HepG2 (cell line): ENCODE data around the gene LITAFD. TPM values are rescaled to one million over a fixed set of nuclear protein-coding genes. Genes with fewer than 3 reads are reported as not detected.

Source experiments
- AKNA ChIP-seq: sonication (generic); formaldehyde crosslinking; IDR thresholded peaks from 2 replicates; pipeline ENCODE4 v1.4.0; 2020; ENCODE audit warnings: missing genetic modification reagents, borderline replicate concordance
- BRD4 ChIP-seq: sonication (generic); formaldehyde crosslinking; IDR thresholded peaks from 2 replicates; pipeline ENCODE4 v1.4.0; 2020; ENCODE audit warnings: missing genetic modification reagents
- ETV5 ChIP-seq: IDR thresholded peaks from 2 replicates; pipeline ENCODE4 v1.6.1; 2018; ENCODE audit warnings: missing biosample characterization, missing genetic modification reagents, inconsistent platforms, borderline replicate concordance
- GPBP1L1 ChIP-seq: sonication (generic); formaldehyde crosslinking; IDR thresholded peaks from 2 replicates; pipeline ENCODE4 v1.5.0; 2020; ENCODE audit warnings: mild to moderate bottlenecking, missing genetic modification reagents
- RAD21 ChIP-seq: fragments of 450-650 bp; formaldehyde crosslinking; IDR thresholded peaks from 2 replicates; pipeline ENCODE4 v1.5.0; 2020; ENCODE audit warnings: mild to moderate bottlenecking
- SAP130 ChIP-seq: IDR thresholded peaks from 2 replicates; pipeline ENCODE4 v1.6.1; 2016; ENCODE audit warnings: low read depth
- SP5 ChIP-seq: IDR thresholded peaks from 2 replicates; pipeline ENCODE4 v1.6.1; 2016; ENCODE audit warnings: low read depth, borderline replicate concordance
- TGIF2 ChIP-seq: IDR thresholded peaks from 2 replicates; pipeline ENCODE4 v1.6.1; 2016; ENCODE audit warnings: control low read depth, missing compliant biosample characterization
- ZEB1 ChIP-seq: IDR thresholded peaks from 2 replicates; pipeline ENCODE4 v1.6.1; 2012; ENCODE audit warnings: mild to moderate bottlenecking, low read depth, inconsistent platforms; ENCODE audit not compliant: insufficient replicate concordance
- ZMAT3 ChIP-seq: sonication (generic); formaldehyde crosslinking; conservative IDR thresholded peaks from 2 replicates; pipeline ENCODE4 v1.7.0; 2021; ENCODE audit warnings: missing genetic modification reagents
- ZNF101 ChIP-seq: sonication (generic); formaldehyde crosslinking; IDR thresholded peaks from 2 replicates; pipeline ENCODE4 v1.4.0; 2020; ENCODE audit warnings: mild to moderate bottlenecking, low read depth, missing genetic modification reagents, borderline replicate concordance
- ZNF251 ChIP-seq: sonication (generic); formaldehyde crosslinking; IDR thresholded peaks from 2 replicates; pipeline ENCODE4 v1.9.0; 2021; ENCODE audit warnings: mild to moderate bottlenecking, missing genetic modification reagents
- ZNF256 ChIP-seq: sonication (generic); formaldehyde crosslinking; conservative IDR thresholded peaks from 2 replicates; pipeline ENCODE4 v1.4.0; 2020; ENCODE audit warnings: missing genetic modification reagents
- ZNF432 ChIP-seq: sonication (generic); formaldehyde crosslinking; IDR thresholded peaks from 2 replicates; pipeline ENCODE4 v1.5.0; 2020; ENCODE audit warnings: missing genetic modification reagents, mild to moderate bottlenecking, borderline replicate concordance
- ZNF768 ChIP-seq: sonication (generic); formaldehyde crosslinking; IDR thresholded peaks from 2 replicates; pipeline ENCODE4 v1.4.0; 2020; ENCODE audit warnings: missing genetic modification reagents
- polyA plus RNA-seq, 8 experiments: library from polyadenylated mRNA; depleted of rRNA in 3 of 8; stranded (reverse) in 7 of 8; unstranded in 1 of 8; fragments of >200 nt; fragmentation: Illumina TruSeq in 4 of 8; extraction: Trizol in 4 of 8; gene quantifications; 2 replicates each; pipeline versions ENCODE4 v1.2.1 to v1.2.3, GENCODE V29; 2011 to 2016; ENCODE audit warnings: low read depth in 4 of 8, missing spikeins in 1 of 8, mixed read lengths in 1 of 8; ENCODE audit not compliant: insufficient read depth in 1 of 8
- total RNA-seq, 5 experiments: library from RNA; depleted of rRNA; stranded (reverse); fragments of >200 nt; fragmentation: Illumina TruSeq; extraction: Trizol; gene quantifications; 2 replicates each; pipeline ENCODE4 v1.2.3, GENCODE V29; 2016; ENCODE audit warnings: low read depth in 1 of 5
- TF ChIP-seq, protein P1 (sequence below): sonication (generic); formaldehyde crosslinking; IDR thresholded peaks from 2 replicates; pipeline ENCODE4 v1.5.0; 2020; ENCODE audit warnings: missing genetic modification reagents
- TF ChIP-seq, protein P2 (sequence below): sonication (generic); formaldehyde crosslinking; IDR thresholded peaks from 2 replicates; pipeline ENCODE4 v1.9.0; 2021; ENCODE audit warnings: missing genetic modification reagents, mild to moderate bottlenecking, borderline replicate concordance
- TF ChIP-seq, protein P3 (sequence below): sonication (generic); formaldehyde crosslinking; IDR thresholded peaks from 2 replicates; pipeline ENCODE4 v1.5.0; 2020; ENCODE audit warnings: missing genetic modification reagents
- TF ChIP-seq, protein P4 (sequence below): sonication (generic); formaldehyde crosslinking; IDR thresholded peaks from 2 replicates; pipeline ENCODE4 v1.4.0; 2020; ENCODE audit warnings: mild to moderate bottlenecking, missing genetic modification reagents

Gene LITAFD
- total and polyA plus RNA-seq, 2 of the 13 experiments (the other 11 are each of a cell fraction or from before 2014, with no cell fraction given), result not detected

DNA sequence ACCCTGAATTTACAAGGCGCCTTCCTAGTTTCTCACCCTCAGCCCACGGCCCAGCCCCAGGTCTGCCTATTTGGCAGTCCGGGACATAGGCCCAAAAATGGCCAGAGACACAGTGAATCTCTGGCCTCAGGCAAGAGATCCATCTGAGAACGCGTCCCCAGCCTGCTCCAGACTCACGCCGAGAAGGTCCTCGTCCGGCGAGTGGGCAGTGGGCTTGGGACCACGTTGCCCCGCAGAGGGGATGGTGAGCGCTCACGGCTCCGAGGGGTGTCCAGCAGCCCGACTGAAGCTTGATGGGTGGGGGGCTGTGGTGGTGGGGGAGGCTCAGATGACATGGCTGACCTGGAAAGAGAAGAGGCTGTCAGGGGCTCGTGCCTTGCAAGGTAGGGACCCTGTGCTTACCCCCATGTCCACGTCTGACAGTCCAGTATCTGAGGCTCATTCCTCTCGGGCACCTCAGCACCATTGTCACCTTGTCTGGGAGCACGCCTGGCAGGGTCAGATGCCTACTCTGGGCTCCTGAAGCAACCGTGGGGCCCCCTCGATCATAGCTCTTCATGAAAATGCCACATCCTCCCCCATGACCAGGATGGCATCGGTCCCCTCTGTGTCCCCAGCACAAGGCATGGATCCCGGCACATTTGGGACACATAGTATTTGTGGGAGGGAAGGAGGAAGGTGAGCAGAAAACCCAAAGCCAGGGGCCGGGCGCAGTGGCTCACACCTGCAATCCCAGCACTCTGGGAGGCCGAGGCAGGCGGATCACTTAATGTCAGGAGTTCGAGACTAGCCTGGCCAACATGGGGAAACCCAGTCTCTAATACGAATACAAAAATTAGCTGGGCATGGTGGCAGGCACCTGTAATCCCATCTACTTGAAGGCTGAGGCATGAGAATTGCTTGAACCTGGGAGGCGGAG is 22.9 kb upstream of the LITAFD start (continued):
- TF ChIP-seq, protein P1, sequence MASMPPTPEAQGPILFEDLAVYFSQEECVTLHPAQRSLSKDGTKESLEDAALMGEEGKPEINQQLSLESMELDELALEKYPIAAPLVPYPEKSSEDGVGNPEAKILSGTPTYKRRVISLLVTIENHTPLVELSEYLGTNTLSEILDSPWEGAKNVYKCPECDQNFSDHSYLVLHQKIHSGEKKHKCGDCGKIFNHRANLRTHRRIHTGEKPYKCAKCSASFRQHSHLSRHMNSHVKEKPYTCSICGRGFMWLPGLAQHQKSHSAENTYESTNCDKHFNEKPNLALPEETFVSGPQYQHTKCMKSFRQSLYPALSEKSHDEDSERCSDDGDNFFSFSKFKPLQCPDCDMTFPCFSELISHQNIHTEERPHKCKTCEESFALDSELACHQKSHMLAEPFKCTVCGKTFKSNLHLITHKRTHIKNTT (CRISPR knock-in tag), result no peak
- TF ChIP-seq, protein P2, sequence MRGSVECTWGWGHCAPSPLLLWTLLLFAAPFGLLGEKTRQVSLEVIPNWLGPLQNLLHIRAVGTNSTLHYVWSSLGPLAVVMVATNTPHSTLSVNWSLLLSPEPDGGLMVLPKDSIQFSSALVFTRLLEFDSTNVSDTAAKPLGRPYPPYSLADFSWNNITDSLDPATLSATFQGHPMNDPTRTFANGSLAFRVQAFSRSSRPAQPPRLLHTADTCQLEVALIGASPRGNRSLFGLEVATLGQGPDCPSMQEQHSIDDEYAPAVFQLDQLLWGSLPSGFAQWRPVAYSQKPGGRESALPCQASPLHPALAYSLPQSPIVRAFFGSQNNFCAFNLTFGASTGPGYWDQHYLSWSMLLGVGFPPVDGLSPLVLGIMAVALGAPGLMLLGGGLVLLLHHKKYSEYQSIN (CRISPR knock-in tag), result no peak
- TF ChIP-seq AKNA (no peak), SAP130 (CRISPR knock-in tag) (no peak), ETV5 (no peak), ZNF768 (peak; percentile 44; the same call in 1 of the 2 replicates), SP5 (CRISPR knock-in tag) (no peak), ZEB1 (no peak), GPBP1L1 (CRISPR knock-in tag) (no peak), RAD21 (CRISPR knock-in tag) (no peak), ZNF101 (CRISPR knock-in tag) (no peak), ZNF251 (CRISPR knock-in tag) (no peak), ZNF432 (CRISPR knock-in tag) (no peak), ZNF256 (CRISPR knock-in tag) (no peak), BRD4 (no peak), TGIF2 (CRISPR knock-in tag) (no peak), ZMAT3 (CRISPR knock-in tag) (peak; percentile 25; the same call in 1 of the 2 replicates)
- TF ChIP-seq, protein P3, sequence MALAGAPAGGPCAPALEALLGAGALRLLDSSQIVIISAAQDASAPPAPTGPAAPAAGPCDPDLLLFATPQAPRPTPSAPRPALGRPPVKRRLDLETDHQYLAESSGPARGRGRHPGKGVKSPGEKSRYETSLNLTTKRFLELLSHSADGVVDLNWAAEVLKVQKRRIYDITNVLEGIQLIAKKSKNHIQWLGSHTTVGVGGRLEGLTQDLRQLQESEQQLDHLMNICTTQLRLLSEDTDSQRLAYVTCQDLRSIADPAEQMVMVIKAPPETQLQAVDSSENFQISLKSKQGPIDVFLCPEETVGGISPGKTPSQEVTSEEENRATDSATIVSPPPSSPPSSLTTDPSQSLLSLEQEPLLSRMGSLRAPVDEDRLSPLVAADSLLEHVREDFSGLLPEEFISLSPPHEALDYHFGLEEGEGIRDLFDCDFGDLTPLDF (CRISPR knock-in tag), result no peak
- TF ChIP-seq, protein P4, sequence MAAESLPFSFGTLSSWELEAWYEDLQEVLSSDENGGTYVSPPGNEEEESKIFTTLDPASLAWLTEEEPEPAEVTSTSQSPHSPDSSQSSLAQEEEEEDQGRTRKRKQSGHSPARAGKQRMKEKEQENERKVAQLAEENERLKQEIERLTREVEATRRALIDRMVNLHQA (CRISPR knock-in tag), result no peak
